PFSK-1 (cell line): Measurements from ENCODE around the gene SPTLC2.

Experiments used
- POLR2AphosphoS5 ChIP-seq: IDR thresholded peaks from 2 replicates; pipeline ENCODE4 v1.6.1; 2012; ENCODE audit warnings: low read depth, mild to moderate bottlenecking, control low read depth, low read length, moderate library complexity
- REST ChIP-seq, 2 experiments: IDR thresholded peaks; 2 replicates each; pipeline versions ENCODE4 v1.6.1 to v1.8.0; 2011 to 2012; ENCODE audit warnings: low read depth in 2 of 2, low read length in 2 of 2, control low read depth in 1 of 2, inconsistent platforms in 1 of 2, mild to moderate bottlenecking in 1 of 2, moderate library complexity in 1 of 2; ENCODE audit not compliant: insufficient read depth in 1 of 2

- TF ChIP-seq POLR2AphosphoS5 (no peak), REST (IDR thresholded peaks at IDR 0.05; ENCODE audit: insufficient read depth in 1 of 2, low read depth in 2 of 2, low read length in 2 of 2) (no peak)
Measured at GRCh38 chr14:77531071-77531470, 85.4 kb downstream of the SPTLC2 start.
